COR-L47 (cell line): Measurements from ENCODE around the gene NUMB.

Experiments used
- DNase-seq: peaks from one replicate; lab custom pipeline; 2025; lab: John Stamatoyannopoulos, UW

Gene NUMB

DNA sequence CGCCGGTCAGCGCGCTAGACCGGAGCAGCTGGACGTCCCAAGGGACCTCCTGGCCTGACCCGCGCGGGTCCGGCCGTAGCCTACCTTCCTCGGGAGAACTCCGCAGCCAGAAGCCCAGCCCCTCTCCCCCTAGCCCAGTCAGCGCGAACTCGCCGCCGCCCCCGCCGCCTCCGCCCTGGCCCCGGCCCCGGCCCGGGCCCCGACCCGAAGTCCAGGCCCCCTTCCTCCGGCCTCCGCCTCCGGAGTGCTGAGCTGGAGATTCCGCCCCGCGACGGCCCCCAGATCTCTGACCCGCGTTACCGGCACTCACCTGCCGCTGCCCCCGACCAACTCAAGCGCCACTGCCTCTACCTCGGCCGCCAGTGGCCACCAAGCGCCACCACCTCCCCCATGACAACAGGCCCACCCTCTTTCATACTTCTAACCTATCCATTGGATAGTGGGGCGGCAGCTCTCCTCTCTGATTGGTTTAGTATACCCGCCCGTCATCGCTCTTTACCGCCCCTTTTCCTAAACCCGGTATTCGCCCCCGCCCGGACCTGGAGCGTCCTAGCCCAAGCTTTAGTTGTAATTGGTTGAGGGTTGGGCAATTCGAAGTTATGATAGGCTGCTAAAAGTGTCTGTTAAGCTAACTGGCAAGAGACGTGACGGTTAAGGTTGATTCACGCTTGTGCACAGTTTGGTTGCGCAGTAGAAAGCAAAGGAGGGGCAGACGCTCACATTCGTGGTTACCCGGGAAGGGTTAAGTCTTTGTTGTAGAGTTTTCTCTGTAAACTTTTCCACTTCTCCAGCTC is at the start of gene NUMB:
TSS of gene NUMB (minus strand) at position 364 of the 794 bp plus-strand sequence. CDS start 102,795 bp downstream, outside the sequence.
- DNase-seq, result peak; percentile 99

DNA sequence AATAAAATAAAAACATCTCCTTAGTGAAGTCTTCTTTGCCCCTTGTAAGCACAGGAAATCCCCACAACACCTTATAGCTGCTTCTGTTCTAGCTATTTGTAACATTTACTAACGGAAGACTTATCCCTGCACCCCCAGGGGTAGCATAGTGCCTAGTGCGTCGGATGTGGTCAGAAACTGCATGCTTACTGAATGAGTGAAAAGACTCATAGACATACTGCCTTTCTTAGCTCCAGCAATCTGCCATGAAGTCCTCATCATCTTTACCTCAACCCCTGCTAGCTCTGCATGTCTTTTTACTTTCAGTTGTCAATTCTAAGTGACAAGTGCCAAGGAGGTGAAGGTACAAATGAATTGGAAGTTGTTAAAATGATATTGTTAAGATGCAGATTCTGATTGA is 45.3 kb upstream of the NUMB start:
- no peak for DNase-seq

- DNase-seq, result no peak
Measured at GRCh38 chr14:73502017-73502619, 43.8 kb upstream of the NUMB start.

GRCh38 chr14:73500360-73500759 is 42.0 kb upstream of the NUMB start:
- no peak for DNase-seq

DNA sequence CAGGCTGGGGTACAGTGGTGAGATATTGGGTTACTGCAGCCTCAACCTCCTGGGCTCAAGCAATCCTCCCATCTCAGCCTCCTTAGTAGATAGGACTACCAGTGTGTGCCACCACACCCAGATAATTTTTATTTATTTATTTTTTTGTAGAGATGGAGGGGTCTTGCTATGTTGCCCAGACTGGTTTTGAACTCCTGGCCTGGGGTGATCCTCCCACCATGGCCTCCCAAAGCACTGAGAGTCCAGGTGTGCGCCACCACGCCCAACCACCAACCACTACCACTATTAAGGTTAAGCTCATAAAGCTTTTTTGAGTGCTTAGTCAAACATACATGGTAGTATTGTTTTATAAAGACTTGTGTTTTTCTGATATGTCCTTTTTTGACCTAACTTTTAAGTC is 36.2 kb upstream of the NUMB start:
- no peak for DNase-seq

GRCh38 chr14:73492670-73493069 is 34.3 kb upstream of the NUMB start:
- DNase-seq, result no peak

- DNase-seq, result no peak
Measured at GRCh38 chr14:73492043-73492552, 33.8 kb upstream of the NUMB start.

DNA sequence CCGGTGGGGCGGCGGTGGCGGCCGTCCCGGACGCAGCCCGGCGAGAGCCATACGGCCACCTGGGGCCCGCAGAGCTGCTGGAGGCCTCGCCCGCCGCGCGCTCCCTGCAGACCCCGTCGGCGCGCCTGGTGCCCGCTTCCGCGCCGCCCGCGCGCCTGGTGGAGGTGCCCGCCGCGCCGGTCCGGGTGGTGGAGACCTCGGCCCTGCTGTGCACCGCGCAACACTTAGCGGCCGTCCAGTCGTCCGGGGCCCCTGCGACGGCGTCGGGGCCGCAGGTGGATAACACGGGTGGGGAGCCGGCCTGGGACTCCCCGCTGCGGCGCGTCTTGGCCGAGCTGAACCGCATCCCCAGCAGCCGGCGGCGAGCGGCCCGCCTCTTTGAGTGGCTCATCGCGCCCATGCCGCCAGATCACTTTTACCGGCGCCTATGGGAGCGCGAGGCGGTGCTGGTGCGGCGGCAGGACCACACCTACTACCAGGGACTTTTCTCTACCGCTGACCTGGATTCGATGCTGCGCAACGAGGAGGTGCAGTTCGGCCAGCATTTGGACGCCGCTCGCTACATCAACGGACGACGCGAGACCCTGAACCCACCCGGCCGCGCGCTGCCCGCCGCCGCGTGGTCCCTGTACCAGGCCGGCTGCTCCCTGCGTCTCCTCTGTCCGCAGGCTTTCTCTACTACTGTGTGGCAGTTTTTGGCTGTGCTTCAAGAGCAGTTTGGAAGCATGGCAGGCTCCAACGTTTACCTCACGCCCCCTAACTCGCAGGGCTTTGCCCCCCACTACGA is 33.1 kb upstream of the NUMB start:
- peak; percentile 52 for DNase-seq

- DNase-seq, result no peak
Measured at GRCh38 chr14:73489481-73490175, 31.3 kb upstream of the NUMB start.

- no peak for DNase-seq
Measured at GRCh38 chr14:73478684-73479083, 20.3 kb upstream of the NUMB start.

DNA sequence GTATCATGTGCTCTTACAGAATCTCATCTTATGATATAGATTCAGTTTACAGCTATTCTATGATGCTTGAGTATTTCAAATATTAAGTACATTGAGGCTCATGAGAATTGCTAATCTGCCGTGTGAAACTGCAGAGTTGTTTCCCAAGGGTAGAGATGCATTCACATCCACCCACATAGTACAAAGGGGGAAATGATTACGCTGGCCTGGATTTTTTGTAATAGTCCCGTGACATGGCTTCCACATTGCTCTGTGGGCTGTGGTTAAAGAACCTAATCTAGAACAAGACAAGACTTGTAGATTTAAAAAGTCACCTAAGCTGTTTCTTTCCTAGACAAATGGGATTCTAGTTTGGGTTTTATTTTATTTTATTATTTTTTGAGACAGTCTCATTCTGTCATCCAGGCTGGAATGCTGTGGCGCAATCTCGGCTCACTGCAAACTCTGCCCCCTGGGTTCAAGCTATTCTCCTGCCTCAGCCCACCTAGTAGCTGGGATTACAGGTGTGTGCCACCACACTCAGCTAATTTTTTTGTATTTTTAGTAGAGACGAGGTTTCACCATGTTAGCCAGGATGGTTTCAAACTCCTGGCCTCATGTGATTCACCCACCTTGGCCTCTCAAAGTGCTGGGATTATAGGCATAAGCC is 19.4 kb upstream of the NUMB start:
- no peak for DNase-seq

GRCh38 chr14:73476451-73476931 is 18.1 kb upstream of the NUMB start:
- DNase-seq, result no peak

- DNase-seq, result no peak
Measured at GRCh38 chr14:73474952-73475351, 16.6 kb upstream of the NUMB start.

- peak; percentile 67 for DNase-seq
Measured at GRCh38 chr14:73472185-73473114, 14.1 kb upstream of the NUMB start.

GRCh38 chr14:73471582-73472184 is 13.3 kb upstream of the NUMB start:
- DNase-seq, result no peak

DNA sequence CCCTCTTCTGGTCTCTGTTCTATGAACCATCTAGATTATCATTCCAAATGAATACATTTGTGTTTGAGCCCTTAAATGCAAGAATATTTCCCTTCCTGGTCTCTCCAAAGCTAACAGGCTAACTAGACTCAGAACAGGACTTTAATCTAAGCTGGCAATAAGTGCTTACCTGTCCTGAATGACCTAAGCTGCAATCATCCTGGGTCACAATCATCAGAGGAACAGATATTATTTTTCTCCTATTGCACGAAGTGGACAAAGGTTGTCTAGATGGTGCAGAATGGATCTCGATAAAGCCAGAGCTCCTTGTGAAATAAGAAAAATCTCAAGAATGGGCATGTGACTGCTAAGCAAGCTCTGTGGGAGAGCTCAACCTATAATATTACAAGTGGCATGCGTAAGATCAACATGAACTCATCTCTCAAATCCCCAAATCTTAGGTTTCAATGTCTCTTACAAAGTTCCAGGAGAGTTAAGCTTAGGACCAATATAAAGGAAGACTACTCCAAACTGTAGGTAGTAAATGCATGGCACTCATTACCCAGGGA is 10.6 kb upstream of the NUMB start:
- DNase-seq, result no peak

DNA sequence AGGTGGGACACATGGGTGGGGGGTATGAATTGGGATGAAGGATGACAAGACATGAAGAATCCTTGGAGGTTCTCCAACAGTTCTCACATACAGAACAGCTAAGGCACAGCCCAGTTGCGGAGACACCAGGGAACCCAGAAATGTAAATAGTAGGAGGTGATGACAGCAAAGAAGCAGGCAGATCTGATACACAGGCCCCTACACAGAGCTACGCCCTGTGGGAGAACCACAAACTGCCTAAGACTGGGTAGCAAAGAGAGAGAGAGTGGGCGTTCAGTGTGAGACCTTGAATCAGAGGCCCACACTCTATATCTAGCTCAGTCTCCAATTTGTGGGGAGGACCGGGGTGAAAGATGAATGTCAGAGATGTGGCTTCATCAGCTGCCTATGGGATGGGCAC is 9.5 kb upstream of the NUMB start:
- no peak for DNase-seq

- DNase-seq, result no peak
Measured at GRCh38 chr14:73467377-73467776, 9.0 kb upstream of the NUMB start.

GRCh38 chr14:73466861-73467260 is 8.5 kb upstream of the NUMB start:
- no peak for DNase-seq
